T-helper 22 cell (primary cell): ENCODE measurements around the gene PDGFB.
A peak's percentile ranks its signal among the peaks of the same experiment; 100 is the strongest.

Source experiments
- DNase-seq: peaks from one replicate; pipeline ENCODE4 v3.0.0-alpha.2; 2020; ENCODE audit warnings: low read depth

The PDGFB gene

GRCh38 chr22:39174498-39175352, 70.1 kb downstream of the PDGFB start:
- DNase-seq: peak; percentile 38

- DNase-seq: no peak
Measured at GRCh38 chr22:39173787-39174497, 70.8 kb downstream of the PDGFB start.
